Stimulated activated naive CD8-positive, alpha-beta T cell treated with anti-CD3 and anti-CD28 coated beads, Interleukin-15, Interleukin-2, amounts not matched to agents 100 U/mL and 50 U/mL, for 24 hours (primary cell): ENCODE data around the gene DCLK1.
"Not testable (repeated sequence)": the region's sequence is repeated elsewhere in the genome, so short reads cannot be mapped to it uniquely, and the experiment has no call there.

Source experiments
- ATAC-seq: fragments of 150-1000 bp; cut with Tn5 transposase; one replicate; pipeline ENCODE4 v1.10.0; 2021
- DNase-seq: peaks from one replicate; pipeline ENCODE4 v3.0.0; 2021

Gene DCLK1

DNA sequence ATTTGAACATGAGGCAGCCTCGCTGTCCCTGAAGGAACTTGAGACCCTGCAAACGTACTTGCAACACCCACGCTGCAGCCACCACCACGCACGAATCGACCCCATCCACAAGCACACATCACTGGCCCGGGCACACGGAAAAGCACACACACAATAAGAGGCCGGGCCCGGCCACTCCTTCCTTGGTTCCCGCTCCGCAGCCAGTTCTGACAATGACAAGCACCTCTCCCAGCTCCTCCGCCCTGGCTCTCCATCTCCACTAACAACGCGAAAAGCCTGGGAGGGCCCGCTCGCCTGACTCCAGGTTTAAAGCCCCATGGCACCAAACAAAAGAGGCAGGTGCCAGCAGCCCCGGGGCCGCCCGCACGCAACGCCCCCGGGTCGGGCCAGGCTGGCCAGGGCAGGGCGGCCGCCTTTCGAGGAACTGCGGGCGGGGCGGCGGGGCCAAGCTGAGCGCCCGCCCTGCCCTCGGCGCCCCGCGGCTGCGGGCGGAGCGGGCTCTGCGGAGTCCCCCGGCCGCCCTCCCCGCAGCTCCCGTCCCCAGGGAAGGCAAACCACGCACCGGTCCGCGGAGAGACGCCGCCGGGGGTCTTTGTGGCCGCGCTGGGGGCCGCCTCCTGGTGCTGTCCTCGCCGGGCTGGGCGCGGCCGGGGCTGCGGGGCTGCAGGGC lies 495 bp downstream of the DCLK1 start:
- no peak for ATAC-seq
- no peak for DNase-seq

DNA sequence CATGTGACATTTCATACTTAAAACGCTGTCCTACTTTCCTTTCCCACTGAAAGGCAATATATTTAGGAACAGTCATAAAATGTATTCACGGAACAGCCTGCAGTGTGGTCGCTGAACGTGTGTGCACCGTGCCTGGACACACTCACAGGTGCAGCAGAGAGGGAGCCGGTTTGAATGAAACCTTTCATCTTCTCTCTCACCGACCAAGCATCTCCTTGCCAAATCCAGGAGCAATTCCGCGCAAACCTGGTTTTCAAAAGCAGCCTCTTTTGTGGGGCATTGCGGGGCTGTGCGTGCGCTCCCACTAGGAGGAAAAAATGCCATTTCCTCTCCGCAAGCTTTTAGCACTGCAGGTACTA lies 1.0 kb downstream of the DCLK1 start:
- DNase-seq, result no peak
- ATAC-seq, result no peak

DNA sequence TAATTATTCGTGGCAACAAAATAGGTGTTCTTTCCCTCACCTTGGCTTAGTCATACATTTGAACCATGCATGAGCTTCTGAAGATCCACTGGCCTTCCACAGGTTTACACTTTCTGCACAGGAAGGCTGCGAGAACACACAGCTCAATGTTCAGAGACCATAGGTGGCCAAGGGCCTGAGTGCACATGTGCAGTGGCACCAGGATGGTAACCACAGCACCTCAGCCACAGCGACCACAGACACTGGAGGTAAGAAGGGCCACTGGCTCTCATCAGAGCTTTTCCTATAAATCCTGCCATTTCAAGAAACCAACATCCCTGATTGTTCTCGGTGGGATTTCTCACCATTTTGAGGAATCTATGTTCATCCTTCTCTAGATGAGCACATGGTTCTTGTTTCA lies 1.6 kb downstream of the DCLK1 start:
- ATAC-seq, result no peak
- DNase-seq, result no peak

DNA sequence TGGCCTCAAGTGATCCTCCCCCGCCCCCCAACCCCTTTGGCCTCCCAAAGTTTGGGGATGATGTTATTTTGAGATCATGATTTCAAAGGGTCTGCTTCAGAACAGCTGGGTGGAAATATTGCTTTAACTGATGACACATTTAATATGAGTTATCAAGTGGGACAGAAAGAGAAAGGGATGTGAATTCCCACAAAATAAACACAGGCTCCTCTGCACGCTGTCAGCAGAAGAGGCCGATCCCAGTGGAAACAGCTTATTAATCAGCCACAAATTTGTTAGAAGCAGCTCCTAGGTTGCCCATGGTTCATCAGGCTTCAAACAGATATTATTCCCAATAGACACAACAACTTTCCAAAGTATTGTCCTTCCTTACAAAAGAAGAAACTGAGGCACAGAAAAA lies 4.7 kb downstream of the DCLK1 start:
- DNase-seq, result no peak

DNA sequence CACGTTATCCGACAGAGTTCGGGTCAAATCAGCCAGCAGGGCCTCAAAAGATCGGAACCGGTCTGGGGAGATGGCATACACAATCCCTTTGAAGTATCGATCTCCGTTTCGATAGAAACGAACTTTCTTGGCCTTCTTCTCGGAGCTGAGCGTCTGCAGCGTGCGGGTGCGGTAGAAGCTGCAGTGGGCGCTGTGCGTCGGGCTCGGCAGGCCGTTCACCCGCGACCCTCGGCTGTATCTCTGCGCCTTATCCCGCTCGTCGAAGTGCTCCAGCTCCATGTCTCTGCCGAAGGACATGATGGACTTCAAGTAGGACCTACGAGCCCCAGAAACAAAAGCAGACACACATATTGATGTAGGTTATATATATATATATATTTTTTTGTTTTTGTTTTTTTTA lies 5.3 kb downstream of the DCLK1 start:
- DNase-seq (no peak), ATAC-seq (no peak)

More for the DNA sequence above, 4.7 kb downstream of the DCLK1 start:
- no peak for ATAC-seq

DNA sequence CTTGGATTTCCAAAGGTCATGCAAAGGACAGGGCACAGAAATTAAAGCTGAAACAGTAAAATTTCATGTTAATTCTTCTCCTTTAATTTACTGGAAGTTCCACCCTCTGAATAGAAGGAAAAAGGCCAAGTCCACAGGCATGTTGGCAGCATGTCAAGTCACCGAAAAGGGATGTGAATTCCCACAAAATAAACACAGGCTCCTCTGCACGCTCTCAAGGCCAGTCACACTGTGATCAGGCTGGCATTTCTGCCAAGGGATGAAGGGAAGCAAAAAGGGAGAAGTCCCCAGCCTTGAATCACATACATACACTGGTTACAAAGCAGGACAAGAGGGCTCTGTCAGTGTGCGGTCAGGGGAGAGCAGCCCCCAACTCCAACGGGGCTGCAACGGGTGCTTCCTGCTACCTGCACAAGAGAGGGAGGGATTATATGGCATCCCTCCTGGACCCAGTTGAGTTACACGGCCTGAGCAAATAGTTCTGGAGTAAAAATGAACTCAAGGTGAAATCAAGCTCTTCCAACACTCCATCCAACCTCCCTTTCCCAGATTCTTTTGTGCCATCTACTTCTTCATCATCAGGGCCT lies 6.9 kb downstream of the DCLK1 start:
- ATAC-seq (no peak), DNase-seq (no peak)

DNA sequence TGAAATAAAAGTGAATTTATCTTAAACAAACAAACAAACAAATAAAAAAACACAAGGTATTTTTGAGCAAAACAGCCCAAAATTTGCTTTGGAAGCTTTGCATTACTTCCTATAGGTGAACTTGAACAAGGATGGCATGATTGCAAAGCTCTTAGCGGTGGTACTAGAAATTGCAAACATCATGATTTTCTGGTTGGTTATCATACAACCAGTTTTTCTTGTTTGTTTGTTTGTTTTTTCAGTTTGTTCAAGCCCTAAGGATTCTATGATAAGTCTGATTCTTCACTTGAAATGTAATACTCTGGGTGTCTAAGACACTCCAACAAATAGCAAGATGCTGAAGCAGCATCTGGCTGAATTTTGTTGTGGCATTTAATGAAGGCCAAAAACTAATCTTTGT lies 15.9 kb downstream of the DCLK1 start:
- ATAC-seq (no peak), DNase-seq (no peak)

DNA sequence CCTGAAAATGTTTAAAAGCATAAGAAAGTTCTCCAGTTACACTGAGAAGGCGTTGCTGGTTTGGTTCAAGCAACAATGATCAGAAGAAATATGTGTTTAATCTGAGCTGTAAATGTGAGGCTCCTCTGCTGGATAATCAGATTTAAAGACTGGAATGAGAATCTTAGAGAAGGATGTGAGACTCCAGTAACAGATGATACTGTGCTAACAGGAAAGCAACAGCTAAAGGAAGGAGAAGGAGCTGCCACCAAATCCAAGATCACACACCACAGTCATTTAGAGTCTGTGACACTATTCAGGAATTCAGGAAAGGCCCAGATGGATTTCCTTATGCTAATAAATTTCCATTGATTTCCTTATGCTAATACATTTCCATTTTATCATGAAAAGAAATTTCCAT lies 16.9 kb downstream of the DCLK1 start:
- DNase-seq (no peak), ATAC-seq (no peak)

DNA sequence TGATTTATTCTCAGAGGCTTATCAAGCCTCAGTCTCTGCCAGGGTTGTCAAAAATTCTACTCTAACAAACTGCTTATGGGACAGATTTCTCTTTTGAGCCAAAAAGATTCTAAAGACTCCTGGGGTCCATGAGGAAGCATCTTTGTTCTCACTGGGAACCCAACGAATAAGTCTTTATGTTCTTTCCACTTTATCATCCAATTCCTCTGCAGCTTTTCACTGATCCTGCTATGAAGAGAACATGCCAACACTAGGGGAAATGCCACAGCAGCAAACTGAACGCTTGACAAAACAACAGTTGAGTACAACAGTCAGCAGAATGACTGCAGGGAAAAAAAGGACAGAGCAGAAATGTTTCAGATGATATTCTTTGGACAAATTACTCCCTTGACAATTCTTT lies 22.2 kb downstream of the DCLK1 start:
- no peak for DNase-seq
- ATAC-seq, result no peak

DNA sequence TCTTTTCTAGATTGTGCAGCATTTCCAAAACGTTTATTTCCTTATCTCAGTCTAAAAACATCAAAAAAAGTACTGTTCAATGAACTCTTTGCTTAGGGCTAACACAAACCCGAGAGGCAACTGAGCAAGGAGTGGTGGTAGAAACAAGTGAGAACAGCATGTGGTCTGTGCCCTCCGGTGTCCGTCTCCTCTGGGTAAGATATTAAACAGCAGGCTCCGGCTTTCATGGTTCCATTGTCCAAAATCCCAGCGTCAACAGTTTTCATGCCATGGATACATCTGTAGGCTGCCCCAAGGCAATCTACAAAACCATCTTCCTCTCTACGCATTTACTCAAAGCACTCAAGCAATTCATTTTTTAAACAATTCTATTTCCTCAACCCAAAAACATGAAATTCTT lies 22.8 kb downstream of the DCLK1 start:
- ATAC-seq (no peak), DNase-seq (no peak)

DNA sequence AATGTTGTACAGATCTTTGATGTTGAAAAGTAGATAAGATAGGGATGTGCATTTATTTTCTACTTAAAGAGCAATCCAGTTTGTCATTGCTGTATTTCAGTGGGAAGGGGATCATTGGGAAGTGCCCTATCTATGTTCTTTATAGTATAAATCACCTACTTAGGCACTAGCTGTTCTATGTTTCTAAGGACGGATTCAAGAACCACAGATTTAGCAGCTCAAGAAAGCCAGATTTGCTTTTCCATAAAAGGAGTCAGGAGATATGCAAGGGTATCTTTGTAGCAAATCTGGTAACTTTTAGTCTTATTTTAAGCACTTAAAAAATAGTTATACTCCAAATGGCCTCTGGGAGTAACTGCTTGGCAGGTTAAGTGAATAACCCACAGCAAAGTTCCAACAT lies 23.7 kb downstream of the DCLK1 start:
- DNase-seq, result no peak
- no peak for ATAC-seq

DNA sequence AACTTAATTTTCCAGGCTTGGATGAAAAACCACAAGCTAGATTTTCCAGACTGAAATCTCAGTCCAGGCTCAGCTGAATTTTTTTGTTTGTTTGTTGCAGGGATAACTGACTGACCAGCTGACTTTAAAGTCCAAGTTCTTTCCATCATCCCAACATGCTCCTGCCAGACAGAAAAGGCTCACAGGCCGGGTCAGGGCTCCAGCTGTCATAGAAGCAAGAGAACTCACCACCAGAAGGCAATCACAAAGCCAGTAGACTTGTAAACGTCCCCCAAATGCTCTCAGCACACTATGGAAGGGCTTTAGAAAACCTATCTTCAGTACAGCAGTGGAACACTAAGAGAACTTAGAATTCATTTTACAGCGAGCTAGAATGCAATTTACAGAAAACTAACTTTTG lies 25.5 kb downstream of the DCLK1 start:
- no peak for DNase-seq
- ATAC-seq, result no peak

DNA sequence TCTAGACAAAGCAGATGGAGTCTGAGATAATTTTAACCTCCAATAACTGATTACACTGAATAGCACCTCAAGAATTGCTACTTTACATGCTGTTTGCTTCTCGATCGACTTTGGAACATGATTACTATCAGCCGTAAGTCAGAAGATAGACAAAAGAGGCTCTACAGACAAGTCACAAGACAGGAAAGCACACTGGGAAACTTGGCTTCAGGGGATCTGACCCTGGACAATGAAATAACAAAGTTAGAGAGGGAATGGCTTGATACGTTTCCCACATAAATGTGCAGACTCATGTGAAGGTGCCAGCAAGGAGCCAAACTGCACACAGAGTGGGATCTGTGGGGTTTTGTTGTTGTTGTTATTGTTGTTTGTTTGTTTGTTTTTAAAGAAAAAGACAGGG lies 28.5 kb downstream of the DCLK1 start:
- ATAC-seq (no peak), DNase-seq (no peak)

DNA sequence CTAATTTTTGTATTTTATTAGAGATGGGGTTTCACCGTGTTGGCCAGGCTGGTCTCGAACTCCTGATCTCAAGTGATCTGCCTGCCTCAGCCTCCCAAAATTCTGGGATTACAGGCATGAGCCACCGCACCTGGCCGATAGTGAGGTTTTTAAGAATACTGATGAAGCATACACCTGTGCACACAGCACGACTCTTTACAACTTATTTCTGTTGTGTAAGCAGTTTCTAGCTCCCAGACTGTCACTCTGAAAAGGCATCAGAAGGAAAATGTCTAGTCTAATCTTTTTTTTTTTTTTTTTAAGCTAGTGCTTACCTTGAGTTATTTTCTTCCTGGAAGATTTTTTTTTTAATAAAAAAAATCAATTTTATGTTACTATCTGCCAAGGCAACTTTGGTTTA lies 29.3 kb downstream of the DCLK1 start:
- not testable (repeated sequence) for ATAC-seq, DNase-seq

DNA sequence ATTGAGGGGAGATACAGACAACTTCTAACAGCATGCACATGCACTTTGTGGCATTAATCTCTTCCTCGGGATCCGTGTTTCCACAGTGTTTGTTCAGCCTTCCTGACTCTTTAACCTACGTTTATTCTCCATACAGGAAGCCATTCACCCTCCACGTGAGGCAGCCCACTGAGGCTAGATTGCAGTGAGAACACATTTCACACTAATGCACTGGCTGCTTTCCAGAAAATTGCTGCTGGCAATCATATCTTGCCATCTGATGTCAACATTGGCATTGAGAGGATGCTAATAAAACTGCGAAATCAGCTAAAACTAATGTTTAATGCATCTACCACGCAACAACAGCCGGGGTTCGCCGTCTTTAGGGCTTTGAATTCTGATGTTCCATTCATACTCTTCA lies 30.0 kb downstream of the DCLK1 start:
- DNase-seq (no peak), ATAC-seq (no peak)

DNA sequence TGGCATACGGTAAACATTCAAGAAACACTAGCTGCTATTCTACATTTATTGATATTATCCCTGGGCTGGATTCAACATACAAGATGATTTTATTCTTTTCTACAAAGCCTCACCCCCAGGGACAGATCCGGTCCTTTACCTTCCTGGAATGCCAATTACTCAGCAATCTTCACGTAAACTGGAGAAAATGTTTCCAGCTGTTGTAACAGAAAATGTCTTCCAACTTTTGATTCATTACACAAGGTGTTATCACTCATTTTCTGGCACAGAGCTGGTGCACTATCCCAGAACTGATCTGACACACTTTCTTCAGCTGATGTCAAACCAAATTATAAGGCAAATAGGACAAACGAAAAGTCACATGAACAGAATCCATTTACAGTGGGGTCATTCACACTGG lies 33.1 kb downstream of the DCLK1 start:
- ATAC-seq, result no peak
- no peak for DNase-seq

DNA sequence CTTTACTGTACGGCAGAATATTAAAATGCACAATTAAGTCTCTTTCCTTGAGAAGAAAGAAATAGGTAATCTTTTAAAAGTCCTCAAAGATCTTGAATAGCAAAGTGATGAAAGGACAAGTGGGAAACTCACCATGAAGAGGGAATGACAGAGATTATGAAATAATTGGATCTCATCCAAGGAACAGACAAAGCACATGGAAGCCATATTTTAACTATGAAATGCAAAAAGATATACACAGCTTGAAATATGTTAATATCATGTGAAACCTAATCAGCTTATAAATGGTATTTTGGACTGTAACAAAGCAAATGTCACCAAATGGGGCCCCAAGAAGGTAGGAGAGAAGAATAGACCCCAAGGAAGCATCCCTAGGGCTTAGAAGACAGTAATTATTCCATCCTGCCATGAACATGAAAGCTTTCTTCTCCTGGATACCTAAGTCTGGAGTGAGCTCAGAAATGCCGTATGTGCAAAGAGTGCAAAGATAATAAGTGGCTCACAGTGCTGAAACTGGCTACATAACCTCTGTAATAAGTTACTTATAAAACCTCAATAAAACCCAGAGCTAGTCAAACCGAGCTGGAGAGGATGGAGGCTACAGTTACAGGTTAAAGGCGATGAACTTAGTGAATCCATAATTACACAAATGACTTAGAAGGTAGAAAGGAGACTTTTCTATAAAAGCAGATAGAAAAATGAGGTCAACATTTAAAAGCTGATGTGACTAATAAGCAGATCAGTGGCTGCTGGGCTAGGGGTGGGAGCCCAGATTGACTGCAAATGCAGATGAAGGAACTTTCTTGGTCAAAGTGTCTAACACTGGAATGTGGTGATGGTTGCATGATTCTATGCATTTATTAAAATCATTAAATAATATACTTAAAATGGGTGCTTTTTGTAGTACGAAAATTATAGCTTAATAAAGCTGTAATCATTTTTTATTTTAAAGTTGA lies 34.4 kb downstream of the DCLK1 start:
- ATAC-seq (no peak), DNase-seq (no peak)

DNA sequence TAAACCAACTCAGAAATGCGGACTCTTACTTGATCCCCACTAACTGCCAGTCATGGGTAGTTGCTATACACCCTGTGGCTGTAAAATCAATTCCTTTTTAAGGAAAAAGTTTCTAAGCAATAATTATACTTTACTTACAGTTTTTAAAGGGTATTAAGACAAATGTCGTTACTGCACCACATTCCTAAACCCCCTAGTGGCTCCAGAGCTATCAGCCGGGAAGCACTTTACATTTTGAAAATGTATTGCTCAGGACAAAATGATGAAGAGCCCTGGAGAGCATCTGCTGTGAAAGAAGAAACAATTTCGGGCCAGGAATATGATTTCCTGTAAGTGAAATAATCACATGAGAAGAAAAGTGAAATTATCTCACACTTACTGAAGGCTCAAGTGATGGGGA lies 36.7 kb downstream of the DCLK1 start:
- DNase-seq (no peak), ATAC-seq (no peak)

DNA sequence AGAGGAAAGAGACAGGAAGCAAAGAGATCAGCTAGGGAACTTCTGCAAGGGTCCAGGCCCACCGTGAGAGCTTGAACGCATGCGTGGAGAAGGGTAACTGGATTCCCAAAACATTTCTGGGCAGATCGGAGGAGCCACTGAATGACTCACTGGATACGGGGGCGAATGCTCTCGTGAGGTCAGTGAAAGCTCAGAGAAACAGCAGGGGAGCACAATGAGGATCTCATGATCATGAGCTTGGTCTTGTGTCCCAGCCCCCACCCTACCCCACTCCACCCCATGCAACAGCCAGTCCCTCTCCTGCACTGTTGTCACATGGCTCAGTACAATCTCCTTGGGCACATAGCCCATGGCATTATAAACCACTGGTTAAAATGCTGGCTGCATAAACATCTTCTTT lies 40.6 kb downstream of the DCLK1 start:
- DNase-seq (no peak), ATAC-seq (no peak)

DNA sequence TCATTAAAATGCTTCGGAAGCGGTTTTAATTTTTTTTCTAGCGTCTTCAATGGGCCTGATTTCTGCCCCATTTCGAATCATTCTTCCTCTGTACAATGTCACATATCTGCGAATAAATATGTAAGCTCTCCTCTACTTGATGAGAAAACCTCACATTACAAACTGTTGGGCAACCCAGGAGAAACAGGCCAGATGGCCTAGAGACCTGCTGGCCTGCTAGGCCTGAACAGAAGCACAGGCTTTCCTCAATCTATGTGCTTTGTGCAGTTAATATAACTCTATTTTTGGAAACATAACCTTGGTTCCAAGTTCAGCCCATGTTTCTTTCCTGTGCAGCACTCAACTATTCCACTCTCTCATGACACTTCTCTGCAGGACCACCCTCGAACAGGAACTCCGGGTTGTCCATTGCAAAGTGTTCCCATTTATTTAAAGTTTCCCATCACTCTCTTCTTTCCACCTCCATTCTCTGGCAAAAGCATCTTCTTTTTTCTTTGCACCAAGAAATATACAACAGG lies 42.0 kb downstream of the DCLK1 start:
- ATAC-seq (no peak), DNase-seq (no peak)

DNA sequence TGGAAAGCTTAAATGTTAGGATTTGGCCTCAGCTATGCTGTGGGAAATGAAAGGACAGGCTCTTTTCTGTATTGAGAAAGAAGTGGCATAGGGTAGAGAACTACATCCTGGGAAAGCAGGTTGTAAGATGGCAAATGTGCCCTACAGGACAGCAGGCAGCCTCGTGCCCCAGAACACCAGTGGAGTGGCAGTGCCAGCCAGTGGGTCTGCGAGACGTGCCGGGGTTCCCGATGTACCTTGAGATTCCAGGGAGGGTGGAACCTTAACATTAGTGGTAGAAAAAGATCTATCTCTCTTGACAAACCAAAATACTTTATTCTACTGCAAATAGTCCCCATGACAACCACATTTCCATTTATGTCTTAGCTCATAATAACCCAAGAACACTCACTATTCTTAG lies 42.7 kb downstream of the DCLK1 start:
- ATAC-seq, result no peak

DNA sequence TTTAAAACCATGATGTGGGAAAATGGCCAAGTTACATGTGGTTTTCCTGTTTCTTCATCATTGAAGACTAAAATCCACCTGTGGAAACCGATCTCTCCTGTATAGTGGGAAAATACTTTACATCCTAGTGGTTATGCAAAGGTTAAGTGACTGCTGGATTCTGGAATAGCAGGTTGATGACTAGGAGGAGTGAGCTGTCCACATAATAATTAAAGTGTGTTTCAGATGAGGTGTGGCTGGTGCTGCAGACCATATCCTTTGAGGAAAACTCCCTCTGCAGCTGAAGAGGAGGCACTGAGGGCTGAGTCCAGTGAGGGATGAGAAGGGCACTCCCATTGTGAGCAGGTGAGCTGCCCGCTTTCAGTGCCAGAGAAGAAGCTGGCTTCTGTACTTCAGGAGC lies 43.2 kb downstream of the DCLK1 start:
- no peak for DNase-seq
- ATAC-seq, result no peak

More for the DNA sequence above, 42.7 kb downstream of the DCLK1 start:
- no peak for DNase-seq

DNA sequence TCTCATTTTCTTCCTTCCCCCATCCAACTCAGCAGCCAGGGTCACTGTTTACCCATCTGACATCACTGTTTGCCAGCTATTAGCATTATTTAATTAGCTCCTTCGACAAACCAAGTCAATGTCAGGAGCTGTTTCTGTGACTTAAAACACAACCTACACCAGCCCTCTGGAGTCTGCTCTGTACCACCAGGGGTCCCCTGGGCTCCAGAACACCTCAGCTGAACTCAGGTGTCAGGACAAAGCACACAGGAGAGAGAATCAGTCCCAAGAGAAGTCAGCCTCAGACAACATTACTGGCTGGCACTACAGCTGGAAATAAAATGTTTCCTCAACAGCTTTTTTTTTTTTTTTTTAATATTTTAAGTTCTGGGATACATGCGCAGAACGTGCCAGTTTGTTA lies 45.1 kb downstream of the DCLK1 start:
- ATAC-seq (no peak), DNase-seq (no peak)
